HEK293T (cell line): ENCODE results near the gene PIK3R5.

Experiments
- CTCF ChIA-PET: fragments of 350-600 bp; formaldehyde crosslinking; extraction: SDS; loops from one replicate; lab custom pipeline; 2021; ENCODE audit warnings: antibody characterized with exemption, inconsistent platforms; lab: Yijun Ruan, JAX
- POLR2A ChIA-PET: fragments of 350-600 bp; formaldehyde crosslinking; extraction: SDS; loops from one replicate; lab custom pipeline; 2020; ENCODE audit warnings: antibody characterized with exemption, inconsistent platforms; lab: Yijun Ruan, JAX
- DNase-seq: peaks from one replicate; pipeline ENCODE4 v3.0.0; 2012; ENCODE audit warnings: mixed read lengths; ENCODE audit errors: extremely low spot score
- ARNT ChIP-seq: fragments of 450-650 bp; IDR thresholded peaks from 2 replicates; pipeline ENCODE4 v1.6.1; 2017; ENCODE audit warnings: mild to moderate bottlenecking
- BHLHE40 ChIP-seq: fragments of 450-650 bp; IDR thresholded peaks from 2 replicates; pipeline ENCODE4 v1.6.1; 2016; ENCODE audit warnings: mild to moderate bottlenecking, moderate library complexity, borderline replicate concordance
- CTBP1 ChIP-seq: fragments of 450-650 bp; IDR thresholded peaks from 2 replicates; pipeline ENCODE4 v1.6.1; 2016; ENCODE audit warnings: borderline replicate concordance
- ELF4 ChIP-seq: fragments of 450-650 bp; IDR thresholded peaks from 2 replicates; pipeline ENCODE4 v1.6.1; 2017; ENCODE audit warnings: antibody characterized with exemption
- FOXA1 ChIP-seq: fragments of 450-650 bp; IDR thresholded peaks from 2 replicates; pipeline ENCODE4 v1.6.1; 2016; ENCODE audit warnings: mild to moderate bottlenecking
- FOXK2 ChIP-seq: fragments of 450-650 bp; IDR thresholded peaks from 2 replicates; pipeline ENCODE4 v1.6.1; 2016; ENCODE audit warnings: mild to moderate bottlenecking
- FOXM1 ChIP-seq: fragments of 450-650 bp; IDR thresholded peaks from 2 replicates; pipeline ENCODE4 v1.6.1; 2017; ENCODE audit warnings: mild to moderate bottlenecking, borderline replicate concordance
- HDGF ChIP-seq: fragments of 450-650 bp; IDR thresholded peaks from 2 replicates; pipeline ENCODE4 v1.6.1; 2017; ENCODE audit warnings: antibody characterized with exemption, borderline replicate concordance
- L3MBTL2 ChIP-seq: fragments of 450-650 bp; conservative IDR thresholded peaks from 2 replicates; pipeline ENCODE4 v1.6.1; 2016; ENCODE audit warnings: mild to moderate bottlenecking
- LEF1 ChIP-seq: fragments of 450-650 bp; IDR thresholded peaks from 2 replicates; pipeline ENCODE4 v1.6.1; 2017; ENCODE audit warnings: mild to moderate bottlenecking, borderline replicate concordance
- NFRKB ChIP-seq: fragments of 450-650 bp; IDR thresholded peaks from 2 replicates; pipeline ENCODE4 v1.6.1; 2016; ENCODE audit warnings: mild to moderate bottlenecking, moderate library complexity
- SP1 ChIP-seq: fragments of 450-650 bp; IDR thresholded peaks from 2 replicates; pipeline ENCODE4 v1.6.1; 2017
- SUZ12 ChIP-seq: fragments of 450-650 bp; IDR thresholded peaks from 2 replicates; pipeline ENCODE4 v1.6.1; 2016; ENCODE audit warnings: mild to moderate bottlenecking
- TARDBP ChIP-seq: fragments of 450-650 bp; IDR thresholded peaks from 2 replicates; pipeline ENCODE4 v1.6.1; 2016
- ZNF384 ChIP-seq: fragments of 450-650 bp; IDR thresholded peaks from 2 replicates; pipeline ENCODE4 v1.6.1; 2016
- TF ChIP-seq, protein P1 (sequence below): fragments of 450-650 bp; IDR thresholded peaks from 2 replicates; pipeline ENCODE4 v1.6.1; 2016

PIK3R5 gene

DNA sequence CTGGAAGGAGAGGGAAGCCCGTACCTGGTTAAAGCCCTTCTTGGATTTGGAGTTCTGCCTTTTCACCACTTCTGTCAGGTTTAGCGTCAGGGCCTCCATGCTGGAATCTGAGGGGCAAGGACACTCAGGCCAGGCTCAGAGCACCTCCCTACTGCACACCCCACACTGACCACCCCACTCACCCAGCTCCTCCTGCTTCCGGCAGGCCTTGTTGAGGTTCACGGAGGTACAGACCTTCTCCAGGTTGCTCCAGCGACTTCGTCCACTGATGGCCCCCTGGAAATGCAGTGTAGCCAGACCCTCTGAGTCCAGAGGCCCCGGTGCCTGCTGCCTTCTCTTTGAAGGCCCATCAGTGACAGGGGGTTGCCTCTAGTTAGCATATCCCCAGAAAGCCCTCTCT, 83.9 kb downstream of the PIK3R5 start:
- no peak for TF ChIP-seq CTBP1
- TF ChIP-seq SUZ12: no peak
- no peak for TF ChIP-seq SP1
- TF ChIP-seq BHLHE40: no peak
- TF ChIP-seq HDGF: no peak
- TF ChIP-seq ZNF384: no peak
- no peak for TF ChIP-seq FOXK2
- no peak for TF ChIP-seq NFRKB
- no peak for TF ChIP-seq TARDBP
- no peak for TF ChIP-seq LEF1
- no peak for TF ChIP-seq ARNT
- TF ChIP-seq FOXM1: no peak
- TF ChIP-seq ELF4: no peak
- TF ChIP-seq L3MBTL2: no peak
- TF ChIP-seq, protein P1, sequence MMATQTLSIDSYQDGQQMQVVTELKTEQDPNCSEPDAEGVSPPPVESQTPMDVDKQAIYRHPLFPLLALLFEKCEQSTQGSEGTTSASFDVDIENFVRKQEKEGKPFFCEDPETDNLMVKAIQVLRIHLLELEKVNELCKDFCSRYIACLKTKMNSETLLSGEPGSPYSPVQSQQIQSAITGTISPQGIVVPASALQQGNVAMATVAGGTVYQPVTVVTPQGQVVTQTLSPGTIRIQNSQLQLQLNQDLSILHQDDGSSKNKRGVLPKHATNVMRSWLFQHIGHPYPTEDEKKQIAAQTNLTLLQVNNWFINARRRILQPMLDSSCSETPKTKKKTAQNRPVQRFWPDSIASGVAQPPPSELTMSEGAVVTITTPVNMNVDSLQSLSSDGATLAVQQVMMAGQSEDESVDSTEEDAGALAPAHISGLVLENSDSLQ: no peak
- no peak for TF ChIP-seq FOXA1
- ChIA-PET POLR2A (no interaction called here), CTCF (no interaction called here)
- DNase-seq: no peak

DNA sequence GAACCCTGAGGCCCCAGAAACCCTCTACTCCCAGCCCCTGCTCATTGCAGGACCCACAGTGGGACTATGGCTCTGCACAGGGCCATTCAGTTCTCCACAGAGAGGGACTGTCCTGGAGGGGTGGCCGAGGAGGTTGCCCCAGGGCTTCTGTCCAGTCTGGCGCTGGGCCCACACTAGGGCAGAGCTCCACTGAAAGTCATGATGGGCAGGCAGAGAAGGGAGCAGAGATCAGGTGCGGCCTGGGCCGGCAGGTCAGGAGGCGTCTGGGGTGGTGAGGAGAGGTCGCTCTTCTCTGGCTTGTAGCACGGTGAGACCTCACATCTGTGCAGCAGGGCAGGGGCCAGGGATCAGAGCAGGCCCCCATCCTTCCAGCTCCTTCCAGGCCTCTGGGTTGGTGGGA, 85.0 kb downstream of the PIK3R5 start:
- TF ChIP-seq BHLHE40 (no peak), TARDBP (no peak), LEF1 (no peak), FOXK2 (no peak), L3MBTL2 (no peak), FOXA1 (no peak), ELF4 (no peak), SP1 (no peak), FOXM1 (no peak), ARNT (no peak), CTBP1 (no peak), ZNF384 (no peak), HDGF (no peak), SUZ12 (no peak), NFRKB (no peak)
- TF ChIP-seq, protein P1: no peak
- ChIA-PET POLR2A (no interaction called here), CTCF (no interaction called here)
- no peak for DNase-seq

DNA sequence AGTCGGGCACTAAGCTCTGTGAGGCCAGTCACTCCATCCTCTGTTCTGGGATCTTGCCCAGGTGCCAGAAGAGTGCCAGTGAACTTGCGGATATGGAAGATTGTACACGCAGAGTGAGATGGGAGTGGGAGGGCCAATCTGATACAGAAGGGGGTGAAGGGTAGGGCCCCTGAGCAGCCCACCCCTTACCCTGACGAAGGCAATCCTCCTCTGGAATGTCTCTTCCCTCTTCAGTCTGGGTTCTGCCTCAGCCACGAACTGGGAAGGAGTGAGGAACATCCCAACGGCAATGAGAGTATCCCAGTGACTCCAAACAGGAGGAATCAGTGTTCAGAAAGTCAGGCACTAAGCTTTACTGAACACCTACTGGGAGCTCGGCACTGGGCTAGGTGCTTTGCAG, 86.1 kb downstream of the PIK3R5 start:
- no peak for DNase-seq
- ChIA-PET POLR2A (no interaction called here), CTCF (interaction anchor here (1.3 to 1.4 kb wide), 2 partner anchors 9 to 16 kb away, joined by 3 to 4 read pairs; no protein-coding TSS in a partner anchor)
- no peak for TF ChIP-seq ARNT
- TF ChIP-seq LEF1: no peak
- no peak for TF ChIP-seq NFRKB
- no peak for TF ChIP-seq FOXK2
- no peak for TF ChIP-seq ZNF384
- TF ChIP-seq FOXA1: no peak

DNA sequence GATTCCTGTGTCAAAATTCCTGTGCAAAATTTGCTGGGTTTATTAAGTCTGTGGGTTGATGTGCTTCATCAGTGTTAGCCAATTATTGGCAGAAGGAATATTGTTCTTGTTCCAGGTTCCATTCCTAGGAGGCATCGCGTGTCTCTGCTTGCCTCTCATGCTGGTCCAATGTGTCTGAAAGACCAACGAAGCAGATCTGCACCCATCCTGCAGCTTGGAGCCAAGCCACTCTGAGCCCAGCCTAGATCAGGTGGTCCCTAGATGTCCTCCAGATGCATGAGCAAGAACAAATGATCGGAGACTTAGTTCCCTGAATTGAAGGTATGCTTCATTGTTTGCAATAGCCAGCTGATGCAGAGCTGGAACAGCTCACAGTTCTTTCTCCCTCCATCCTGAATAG, 87.5 kb downstream of the PIK3R5 start:
- TF ChIP-seq ARNT (no peak), CTBP1 (no peak), LEF1 (no peak), FOXK2 (no peak), TARDBP (no peak), HDGF (no peak), FOXA1 (no peak), SUZ12 (no peak), SP1 (no peak), ELF4 (no peak), BHLHE40 (no peak), L3MBTL2 (no peak), ZNF384 (no peak)
- TF ChIP-seq, protein P1: no peak
- CTCF ChIA-PET: interaction anchor here (1.4 kb wide), 1 partner anchor 17 kb away, joined by 4 read pairs; no protein-coding TSS in a partner anchor
- DNase-seq: no peak
- POLR2A ChIA-PET: no interaction called here

DNA sequence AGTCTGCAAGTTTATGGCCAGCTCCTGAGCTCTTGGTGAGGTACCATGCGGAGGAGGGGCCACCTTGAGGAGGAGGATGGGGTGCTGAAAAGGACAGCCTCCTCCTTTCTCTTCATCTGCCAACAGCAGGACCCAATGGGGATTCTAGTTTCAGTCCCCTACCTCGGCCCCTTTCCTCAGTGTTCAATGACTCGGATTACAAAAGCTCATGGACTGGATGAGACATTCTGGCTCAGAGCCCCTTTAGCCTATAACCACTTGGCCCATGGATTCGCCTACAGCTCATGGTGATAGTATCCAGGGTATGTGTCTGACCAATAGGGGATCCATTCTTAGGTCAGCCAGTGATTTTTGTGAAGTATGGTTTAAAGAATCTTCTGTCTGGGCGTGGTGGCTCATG, 89.5 kb downstream of the PIK3R5 start:
- TF ChIP-seq BHLHE40: no peak
- CTCF ChIA-PET: no interaction called here
- DNase-seq: no peak
- POLR2A ChIA-PET: no interaction called here

DNA sequence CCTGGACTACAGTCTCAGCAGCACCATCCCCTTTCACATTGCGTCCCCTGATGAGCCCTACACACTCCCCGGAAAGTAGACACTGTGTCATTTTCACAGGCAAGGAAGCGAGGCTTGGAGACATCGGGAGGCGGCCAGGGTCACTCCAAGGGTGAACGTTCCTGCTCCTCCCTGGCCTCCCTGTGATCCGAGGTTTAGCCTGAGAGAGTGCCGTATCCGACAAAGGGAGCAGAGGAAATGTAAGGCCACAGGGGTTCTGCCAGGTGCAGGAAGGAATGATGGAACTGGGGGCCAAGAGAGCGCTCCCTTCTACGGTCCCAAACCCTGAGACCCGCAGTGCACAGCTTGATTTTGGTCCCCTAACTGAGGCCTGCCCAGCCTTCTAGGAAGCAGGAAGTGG, 90.1 kb downstream of the PIK3R5 start:
- POLR2A ChIA-PET: no interaction called here
- TF ChIP-seq, protein P1: no peak
- TF ChIP-seq NFRKB (no peak), HDGF (no peak), SP1 (no peak), TARDBP (no peak), FOXM1 (no peak), FOXA1 (no peak), FOXK2 (no peak), BHLHE40 (no peak), ELF4 (no peak), SUZ12 (no peak), L3MBTL2 (no peak), ZNF384 (no peak), LEF1 (no peak), CTBP1 (no peak), ARNT (no peak)
- no peak for DNase-seq
- CTCF ChIA-PET: no interaction called here
